ENCODE data around the gene ACBD6. TPM values are rescaled to one million over a fixed set of nuclear protein-coding genes. Genes with fewer than 3 reads are reported as not detected.

The ACBD6 gene
- total RNA-seq, 3 donors from 2014 or later, result 42.6 to 50.1 (median 48.8) TPM

GRCh38 chr1:180239145-180240096 is 263.0 kb downstream of the ACBD6 start:
- peaks cover 9 to 86% of the 10 kb centered on the region in 2 donors for H3K27me3 ChIP-seq
- DNase-seq (ENCODE audit: low spot score in 2 of 2), result no peak

GRCh38 chr1:180238675-180239074 is 263.7 kb downstream of the ACBD6 start:
- Histone ChIP-seq H3K27ac (no peak overlapping the region), H3K27me3 (peaks cover 11 to 87% of the 10 kb centered on the region in 2 donors), H3K4me3 (no peak overlapping the region), H3K36me3 (no peaks in the 10 kb centered on the region), H3K9me3 (no peaks in the 10 kb centered on the region), H3K4me1 (no peaks in the 10 kb centered on the region)
- no peak for DNase-seq (ENCODE audit: low spot score in 2 of 2)
- no peak for TF ChIP-seq POLR2AphosphoS5 (IDR thresholded peaks at IDR 0.05)
- TF ChIP-seq POLR2A (IDR thresholded peaks at IDR 0.05), result no peak
- TF ChIP-seq CTCF (IDR thresholded peaks at IDR 0.05), result no peak
- intact Hi-C loops (cut with DNase I; ENCODE audit: low total_unique reads), result no loop called here

More at GRCh38 chr1:180239145-180240096, 263.0 kb downstream of the ACBD6 start:
- Histone ChIP-seq H3K36me3 (no peaks in the 10 kb centered on the region), H3K4me3 (no peak overlapping the region), H3K9me3 (no peaks in the 10 kb centered on the region), H3K27ac (no peak overlapping the region), H3K4me1 (no peaks in the 10 kb centered on the region)
- intact Hi-C loops (cut with DNase I; ENCODE audit: low total_unique reads), result no loop called here
- no peak for TF ChIP-seq CTCF (IDR thresholded peaks at IDR 0.05)
- no peak for TF ChIP-seq POLR2AphosphoS5 (IDR thresholded peaks at IDR 0.05)
- TF ChIP-seq POLR2A (IDR thresholded peaks at IDR 0.05), result no peak

Other genes with a start within 250 kb of the ACBD6 start
- not detected for gene OVAAL, start 56.4 kb upstream of the ACBD6 start, total RNA-seq
- gene XPR1, start 129.4 kb upstream of the ACBD6 start, total RNA-seq, result 10 to 100 TPM; 19.0 to 49.5 (median 35.7) TPM

Measured in breast epithelium (tissue), 4 donors.